ENCODE data around the gene GABRA6.

Gene GABRA6

GRCh38 chr5:161686149-161686548 lies 628 bp downstream of the GABRA6 start:
- no peak for TF ChIP-seq CTCF (IDR thresholded peaks at IDR 0.05; ENCODE audit: extremely low read depth, missing control alignments)
- DNase-seq (ENCODE audit: low spot score), result no peak

- TF ChIP-seq CTCF (IDR thresholded peaks at IDR 0.05; ENCODE audit: extremely low read depth, missing control alignments), result no peak
- DNase-seq (ENCODE audit: low spot score), result no peak
These were observed 1.4 kb downstream of the GABRA6 start for GRCh38 chr5:161686881-161687280.

- DNase-seq (ENCODE audit: low spot score), result no peak
- TF ChIP-seq CTCF (IDR thresholded peaks at IDR 0.05; ENCODE audit: extremely low read depth, missing control alignments), result no peak
These were observed 1.8 kb downstream of the GABRA6 start for GRCh38 chr5:161687316-161687715.

GRCh38 chr5:161691911-161692310 lies 6.4 kb downstream of the GABRA6 start:
- no peak for TF ChIP-seq CTCF (IDR thresholded peaks at IDR 0.05; ENCODE audit: extremely low read depth, missing control alignments)
- DNase-seq (ENCODE audit: low spot score), result no peak

GRCh38 chr5:161697001-161697400 lies 11.5 kb downstream of the GABRA6 start:
- no peak for DNase-seq (ENCODE audit: low spot score)
- TF ChIP-seq CTCF (IDR thresholded peaks at IDR 0.05; ENCODE audit: extremely low read depth, missing control alignments), result no peak

- TF ChIP-seq CTCF (IDR thresholded peaks at IDR 0.05; ENCODE audit: extremely low read depth, missing control alignments), result no peak
- no peak for DNase-seq (ENCODE audit: low spot score)
These were observed 14.5 kb downstream of the GABRA6 start for GRCh38 chr5:161700065-161700464.

- DNase-seq (ENCODE audit: low spot score), result no peak
- TF ChIP-seq CTCF (IDR thresholded peaks at IDR 0.05; ENCODE audit: extremely low read depth, missing control alignments), result no peak
These were observed 18.0 kb downstream of the GABRA6 start for GRCh38 chr5:161703528-161703927.
